NCI-H2196 treated with DMSO at 0.1 percent for 48 hours (cell line): ENCODE results near the gene MYT1.
A peak's percentile ranks its signal among the peaks of the same experiment; 100 is the strongest.

Experiments used
- DNase-seq: peaks from one replicate; lab custom pipeline; 2025; ENCODE audit not compliant: unreplicated experiment; lab: John Stamatoyannopoulos, UW

The MYT1 gene

GRCh38 chr20:64242797-64243475 lies 78.7 kb downstream of the MYT1 start:
- DNase-seq: no peak

GRCh38 chr20:64244281-64244805 lies 80.1 kb downstream of the MYT1 start:
- no peak for DNase-seq

- no peak for DNase-seq
Observed at GRCh38 chr20:64244870-64245603, 80.8 kb downstream of the MYT1 start.

GRCh38 chr20:64245746-64246595 lies 81.7 kb downstream of the MYT1 start:
- DNase-seq: no peak

GRCh38 chr20:64246616-64247306 lies 82.5 kb downstream of the MYT1 start:
- no peak for DNase-seq

- no peak for DNase-seq
Observed at GRCh38 chr20:64247307-64247618, 83.0 kb downstream of the MYT1 start.

GRCh38 chr20:64247970-64248841 lies 84.0 kb downstream of the MYT1 start:
- no peak for DNase-seq

GRCh38 chr20:64250027-64250426 lies 85.8 kb downstream of the MYT1 start:
- DNase-seq: no peak

- DNase-seq: no peak
Observed at GRCh38 chr20:64253000-64253383, 88.7 kb downstream of the MYT1 start.

- DNase-seq: no peak
Observed at GRCh38 chr20:64253443-64253842, 89.2 kb downstream of the MYT1 start.

- DNase-seq: no peak
Observed at GRCh38 chr20:64254156-64254555, 89.9 kb downstream of the MYT1 start.

GRCh38 chr20:64254571-64255360 lies 90.5 kb downstream of the MYT1 start:
- no peak for DNase-seq

GRCh38 chr20:64255361-64256281 lies 91.4 kb downstream of the MYT1 start, which contains the start of gene PCMTD2:
TSS of gene PCMTD2 (plus strand) at chr20:64255748. CDS start at chr20:64259966, 4,218 bp downstream.
- peak; percentile 78 for DNase-seq

GRCh38 chr20:64256282-64256935 lies 92.2 kb downstream of the MYT1 start:
- DNase-seq: no peak

GRCh38 chr20:64257107-64257757 lies 93.0 kb downstream of the MYT1 start:
- DNase-seq: no peak

GRCh38 chr20:64258071-64258823 lies 94.0 kb downstream of the MYT1 start:
- no peak for DNase-seq
